H9 (cell line): ENCODE results near the gene CST3. TPM values are rescaled to one million over a fixed set of nuclear protein-coding genes. Genes with fewer than 3 reads are reported as not detected.

Source experiments
- DNase-seq: peaks from one replicate; pipeline ENCODE4 v3.0.0-alpha.2; 2017
- H2AFZ ChIP-seq: one replicate; pipeline ENCODE4 v1.6.1; 2013; ENCODE audit warnings: mild to moderate bottlenecking, low read length, control low read depth, moderate library complexity
- H2AK5ac ChIP-seq: 2 replicates; pipeline ENCODE4 v1.6.1; 2013; ENCODE audit warnings: low read length, control low read depth, mixed read lengths; ENCODE audit not compliant: insufficient read length
- H2BK120ac ChIP-seq: one replicate; pipeline ENCODE4 v1.6.1; 2013; ENCODE audit warnings: low read depth, mild to moderate bottlenecking, low read length, control low read depth, inconsistent platforms; ENCODE audit not compliant: poor library complexity, severe bottlenecking
- H2BK12ac ChIP-seq: 2 replicates; pipeline ENCODE4 v1.6.1; 2013; ENCODE audit warnings: low read length, control low read depth, mixed read lengths, low read depth; ENCODE audit not compliant: insufficient read length
- H2BK15ac ChIP-seq: 2 replicates; pipeline ENCODE4 v1.6.1; 2013; ENCODE audit warnings: low read depth, low read length, control low read depth
- H2BK20ac ChIP-seq: one replicate; pipeline ENCODE4 v1.6.1; 2013; ENCODE audit warnings: low read depth, mild to moderate bottlenecking, low read length, control low read depth, inconsistent platforms; ENCODE audit not compliant: poor library complexity, severe bottlenecking
- H2BK5ac ChIP-seq: 2 replicates; pipeline ENCODE4 v1.6.1; 2013; ENCODE audit warnings: low read length, control low read depth, mixed read lengths; ENCODE audit not compliant: insufficient read length
- H3K14ac ChIP-seq: 2 replicates; pipeline ENCODE4 v1.6.1; 2013; ENCODE audit warnings: low read length, control low read depth; ENCODE audit not compliant: insufficient read depth
- H3K18ac ChIP-seq: 2 replicates; pipeline ENCODE4 v1.6.1; 2013; ENCODE audit warnings: low read depth, mild to moderate bottlenecking, mixed read lengths, low read length, control low read depth; ENCODE audit not compliant: insufficient read length
- H3K23ac ChIP-seq: 2 replicates; pipeline ENCODE4 v1.6.1; 2013; ENCODE audit warnings: low read length, control low read depth, mixed read lengths, low read depth; ENCODE audit not compliant: insufficient read length
- H3K23me2 ChIP-seq: 2 replicates; pipeline ENCODE4 v1.6.1; 2013; ENCODE audit warnings: low read depth, mild to moderate bottlenecking, mixed read lengths, low read length, control low read depth; ENCODE audit not compliant: insufficient read length, poor library complexity, severe bottlenecking
- H3K27ac ChIP-seq: 2 replicates; pipeline ENCODE4 v1.5.1; 2013; ENCODE audit warnings: low read length, control low read depth, mixed read lengths, low read depth; ENCODE audit not compliant: insufficient read length
- H3K27me3 ChIP-seq: 2 replicates; pipeline ENCODE4 v1.6.1; 2013; ENCODE audit warnings: low read length, control low read depth, inconsistent platforms; ENCODE audit not compliant: insufficient read depth
- H3K4ac ChIP-seq: 2 replicates; pipeline ENCODE4 v1.6.1; 2013; ENCODE audit warnings: low read depth, mild to moderate bottlenecking, control low read depth, inconsistent platforms, low read length, moderate library complexity
- H3K4me1 ChIP-seq: 2 replicates; pipeline ENCODE4 v1.6.1; 2013; ENCODE audit warnings: low read length, control low read depth, inconsistent platforms; ENCODE audit not compliant: insufficient read depth
- H3K4me2 ChIP-seq: 2 replicates; pipeline ENCODE4 v1.6.1; 2013; ENCODE audit warnings: low read length, control low read depth, mixed read lengths; ENCODE audit not compliant: insufficient read length, insufficient read depth
- H3K56ac ChIP-seq: 2 replicates; pipeline ENCODE4 v1.6.1; 2013; ENCODE audit warnings: low read depth, mild to moderate bottlenecking, mixed read lengths, low read length, control low read depth; ENCODE audit not compliant: insufficient read length
- H3K79me1 ChIP-seq: 2 replicates; pipeline ENCODE4 v1.6.1; 2013; ENCODE audit warnings: low read depth, mild to moderate bottlenecking, moderate library complexity, low read length, control low read depth, inconsistent platforms; ENCODE audit not compliant: insufficient read depth, poor library complexity, severe bottlenecking
- H3K79me2 ChIP-seq: 2 replicates; pipeline ENCODE4 v1.6.1; 2013; ENCODE audit warnings: low read length, control low read depth, inconsistent platforms; ENCODE audit not compliant: insufficient read depth
- H3K9ac ChIP-seq: 2 replicates; pipeline ENCODE4 v1.6.1; 2013; ENCODE audit warnings: low read length, control low read depth, mixed read lengths; ENCODE audit not compliant: insufficient read length; ENCODE audit errors: extremely low read depth
- H3K9me3 ChIP-seq: one replicate; pipeline ENCODE4 v1.6.1; 2013; ENCODE audit warnings: low read depth, low read length, inconsistent platforms; ENCODE audit not compliant: control insufficient read depth
- H3T11ph ChIP-seq: one replicate; pipeline ENCODE4 v1.6.1; 2013; ENCODE audit warnings: mild to moderate bottlenecking, low read length, control low read depth, inconsistent platforms
- H4K20me1 ChIP-seq: one replicate; pipeline ENCODE4 v1.6.1; 2013; ENCODE audit not compliant: control insufficient read depth, insufficient read length, insufficient read depth
- H4K5ac ChIP-seq: 2 replicates; pipeline ENCODE4 v1.6.1; 2013; ENCODE audit warnings: low read depth, mild to moderate bottlenecking, mixed read lengths, low read length, control low read depth; ENCODE audit not compliant: insufficient read length
- H4K8ac ChIP-seq: replicated peaks from 2 replicates; pipeline ENCODE4 v1.6.1; 2013; ENCODE audit warnings: low read length, control low read depth, mixed read lengths, low read depth; ENCODE audit not compliant: insufficient read length
- H4K91ac ChIP-seq: 2 replicates; pipeline ENCODE4 v1.6.1; 2013; ENCODE audit warnings: low read depth, mild to moderate bottlenecking, moderate library complexity, mixed read lengths, low read length, control low read depth; ENCODE audit not compliant: insufficient read length
- H3K27ac Mint-ChIP-seq, 3 experiments: 2 replicates in 2 of 3; 3 replicates in 1 of 3; pipeline ENCODE4 v1.8.0; 2020 to 2021; ENCODE audit warnings: mixed read lengths in 3 of 3, mild to moderate bottlenecking in 1 of 3, moderate library complexity in 1 of 3
- H3K27me3 Mint-ChIP-seq: 2 replicates; pipeline ENCODE4 v1.8.0; 2021; ENCODE audit warnings: low read depth, mild to moderate bottlenecking, moderate library complexity, mixed read lengths
- H3K36me3 Mint-ChIP-seq, 3 experiments: 2 replicates in 2 of 3; 3 replicates in 1 of 3; pipeline ENCODE4 v1.8.0; 2020 to 2021; ENCODE audit warnings: low read depth in 3 of 3, mixed read lengths in 3 of 3; ENCODE audit not compliant: insufficient read depth in 1 of 3
- H3K4me1 Mint-ChIP-seq, 2 experiments: 2 replicates each; pipeline ENCODE4 v1.8.0; 2020; ENCODE audit warnings: mixed read lengths in 2 of 2
- H3K4me3 Mint-ChIP-seq, 2 experiments: 2 replicates in 1 of 2; 3 replicates in 1 of 2; pipeline ENCODE4 v1.8.0; 2020 to 2021; ENCODE audit warnings: mild to moderate bottlenecking in 2 of 2, mixed read lengths in 2 of 2, moderate library complexity in 1 of 2
- H3K9me3 Mint-ChIP-seq, 2 experiments: 2 replicates in 1 of 2; 3 replicates in 1 of 2; pipeline ENCODE4 v1.8.0; 2020; ENCODE audit warnings: mild to moderate bottlenecking in 2 of 2, mixed read lengths in 2 of 2, moderate library complexity in 1 of 2
- CTCF ChIP-seq: fragments of 200-600 bp; sonication (generic); conservative IDR thresholded peaks from 3 replicates; pipeline ENCODE4 v1.8.0; 2021; ENCODE audit warnings: antibody characterized with exemption, mild to moderate bottlenecking
- WGBS: extraction: QIAGEN DNeasy Blood & Tissue Kit; methylation state at CpG from one replicate; pipeline ENCODE4 v1.1.7; 2013; ENCODE audit warnings: missing lambda C conversion rate, low lambda C conversion rate, mixed read lengths; ENCODE audit not compliant: insufficient read length; ENCODE audit errors: extremely low coverage; 5-methylcytosine and 5-hydroxymethylcytosine counted together
- total RNA-seq: library from RNA; stranded (reverse); gene quantifications from 2 replicates; pipeline ENCODE4 v1.2.1, GENCODE V29; 2021

The CST3 gene
- total RNA-seq, 1 experiment from 2014 or later: 77.2 TPM

GRCh38 chr20:23661002-23661429 is 23.3 kb upstream of the CST3 start:
- H3K4ac ChIP-seq: no peak overlapping the region

More at GRCh38 chr20:23661002-23661429, 23.3 kb upstream of the CST3 start:
- Histone ChIP-seq H2BK120ac (no peak overlapping the region), H3K14ac (no peak overlapping the region), H3K27ac (no peak overlapping the region), H2AK5ac (no peak overlapping the region), H4K5ac (no peak overlapping the region), H3K9ac (no peak overlapping the region), H2BK15ac (no peak overlapping the region), H3K23me2 (no peaks in the 10 kb centered on the region), H3K23ac (no peak overlapping the region), H4K8ac (no peak overlapping the region), H2BK5ac (no peak overlapping the region), H3K27me3 (no peaks in the 10 kb centered on the region), H3K79me1 (no peaks in the 10 kb centered on the region), H3K9me3 (no peaks in the 10 kb centered on the region), H2BK20ac (no peak overlapping the region), H3K18ac (no peak overlapping the region), H2BK12ac (no peak overlapping the region), H3K4me2 (no peak overlapping the region), H3K79me2 (no peaks in the 10 kb centered on the region), H3T11ph (no peak overlapping the region), H4K91ac (no peak overlapping the region), H2AFZ (no peak overlapping the region), H3K56ac (no peak overlapping the region), H4K20me1 (no peaks in the 10 kb centered on the region), H3K4me1 (no peaks in the 10 kb centered on the region)
- Mint-ChIP-seq H3K27me3 (peaks cover 1% of the 10 kb centered on the region), H3K36me3 (no peaks in the 10 kb centered on the region), H3K4me1 (peaks cover 0 to 5% of the 10 kb centered on the region in 2 experiments; a peak in 2 of 4 replicates), H3K9me3 (no peaks in the 10 kb centered on the region), H3K27ac (no peak overlapping the region), H3K4me3 (no peak overlapping the region)
- TF ChIP-seq CTCF: no peak
- no CpG with 5 or more reads among the region's 6 CpGs for WGBS
- no peak for DNase-seq
